IMR-90 (cell line): ENCODE results near the gene ANP32A. TPM values are rescaled to one million over a fixed set of nuclear protein-coding genes. Genes with fewer than 3 reads are reported as not detected.

Experiments
- ATAC-seq: fragments of 200-7000 bp; cut with Tn5 transposase; 2 replicates; pipeline ENCODE4 v1.9.1; 2020; ENCODE audit warnings: low read depth, mild to moderate bottlenecking, moderate library complexity
- BruUV-seq: library from RNA; stranded (reverse); fragments of 400-500 nt; replicated peaks from 2 replicates; lab custom pipeline; 2021; lab: Mats Ljungman, UMichigan
- CTCF ChIA-PET: fragments of 300-600 bp; formaldehyde crosslinking; extraction: SDS; loops from one replicate; lab custom pipeline; 2021; ENCODE audit warnings: antibody characterized with exemption; lab: Yijun Ruan, JAX
- POLR2A ChIA-PET: fragments of 300-600 bp; sonication (Branson Sonifier 250); formaldehyde crosslinking; loops from one replicate; lab custom pipeline; 2022; ENCODE audit warnings: antibody characterized with exemption; ENCODE audit not compliant: unreplicated experiment; lab: Charles Lee
- DNase-seq: peaks from one replicate; pipeline ENCODE4 v3.0.0; 2013
- H2AFZ ChIP-seq: replicated peaks from 2 replicates; pipeline ENCODE3; 2013; ENCODE audit warnings: low read length, mild to moderate bottlenecking; ENCODE audit not compliant: poor library complexity
- H2AK5ac ChIP-seq: 2 replicates; pipeline ENCODE4 v1.6.1; 2013; ENCODE audit warnings: low read depth, low read length, inconsistent platforms
- H2AK9ac ChIP-seq: replicated peaks from 2 replicates; pipeline ENCODE3; 2013; ENCODE audit warnings: mild to moderate bottlenecking, low read depth, low read length, moderate library complexity; ENCODE audit not compliant: poor library complexity
- H2BK120ac ChIP-seq: 2 replicates; pipeline ENCODE4 v1.6.1; 2013; ENCODE audit warnings: low read depth, low read length, inconsistent platforms
- H2BK15ac ChIP-seq: 3 replicates; pipeline ENCODE4 v1.6.1; 2013; ENCODE audit warnings: low read depth, low read length, inconsistent platforms
- H2BK20ac ChIP-seq: 2 replicates; pipeline ENCODE4 v1.6.1; 2013; ENCODE audit warnings: low read depth, mild to moderate bottlenecking, inconsistent platforms, low read length, moderate library complexity
- H2BK5ac ChIP-seq: 2 replicates; pipeline ENCODE4 v1.6.1; 2013; ENCODE audit warnings: mild to moderate bottlenecking, low read depth, low read length, inconsistent platforms; ENCODE audit not compliant: poor library complexity, severe bottlenecking
- H3K14ac ChIP-seq: replicated peaks from 2 replicates; pipeline ENCODE4 v1.6.1; 2013; ENCODE audit warnings: low read depth, low read length, inconsistent platforms
- H3K18ac ChIP-seq: 2 replicates; pipeline ENCODE4 v1.6.1; 2013; ENCODE audit warnings: low read depth, low read length, control low read depth
- H3K23ac ChIP-seq: 2 replicates; pipeline ENCODE4 v1.6.1; 2013; ENCODE audit warnings: low read depth, low read length, inconsistent platforms
- H3K27ac ChIP-seq: 2 replicates; pipeline ENCODE4 v1.5.1; 2013; ENCODE audit warnings: mild to moderate bottlenecking, control low read depth, low read length; ENCODE audit not compliant: insufficient read depth
- H3K27me3 ChIP-seq: 2 replicates; pipeline ENCODE4 v1.6.1; 2013; ENCODE audit warnings: low read length; ENCODE audit not compliant: control insufficient read depth, insufficient read depth
- H3K36me3 ChIP-seq: 2 replicates; pipeline ENCODE4 v1.6.1; 2013; ENCODE audit warnings: low read length, mixed read lengths; ENCODE audit not compliant: control insufficient read depth, insufficient read depth
- H3K4ac ChIP-seq: 2 replicates; pipeline ENCODE4 v1.6.1; 2013; ENCODE audit warnings: low read depth, low read length, inconsistent platforms
- H3K4me1 ChIP-seq: 2 replicates; pipeline ENCODE4 v1.6.1; 2013; ENCODE audit warnings: low read length, mixed read lengths; ENCODE audit not compliant: control insufficient read depth, insufficient read depth
- H3K4me2 ChIP-seq: 2 replicates; pipeline ENCODE4 v1.6.1; 2013; ENCODE audit warnings: low read depth, mild to moderate bottlenecking, control low read depth, low read length, moderate library complexity
- H3K4me3 ChIP-seq: 2 replicates; pipeline ENCODE4 v1.5.1; 2013; ENCODE audit warnings: low read depth, mild to moderate bottlenecking, control low read depth, low read length, moderate library complexity; ENCODE audit not compliant: insufficient read depth
- H3K56ac ChIP-seq: 2 replicates; pipeline ENCODE4 v1.6.1; 2013; ENCODE audit warnings: low read length, inconsistent platforms; ENCODE audit not compliant: insufficient read depth; ENCODE audit errors: extremely low read depth
- H3K79me1 ChIP-seq, 2 experiments: 2 replicates each; pipeline ENCODE4 v1.6.1; 2013; ENCODE audit warnings: low read length in 2 of 2, inconsistent platforms in 1 of 2, low read depth in 1 of 2
- H3K9ac ChIP-seq: 2 replicates; pipeline ENCODE4 v1.6.1; 2013; ENCODE audit warnings: low read depth, low read length, control low read depth
- H3K9me1 ChIP-seq: 2 replicates; pipeline ENCODE4 v1.6.1; 2013; ENCODE audit warnings: low read length, inconsistent platforms; ENCODE audit not compliant: insufficient read depth
- H3K9me3 ChIP-seq: 2 replicates; pipeline ENCODE4 v1.6.1; 2013; ENCODE audit warnings: low read length; ENCODE audit not compliant: control insufficient read depth, insufficient read depth
- H4K20me1 ChIP-seq: 2 replicates; pipeline ENCODE4 v1.6.1; 2013; ENCODE audit warnings: low read length, inconsistent platforms; ENCODE audit not compliant: insufficient read depth
- H4K5ac ChIP-seq: 2 replicates; pipeline ENCODE4 v1.6.1; 2013; ENCODE audit warnings: mild to moderate bottlenecking, low read depth, low read length, control low read depth
- H4K8ac ChIP-seq, 2 experiments: 2 replicates each; pipeline ENCODE4 v1.6.1; 2013; ENCODE audit warnings: low read depth in 2 of 2, low read length in 2 of 2, control low read depth in 1 of 2, inconsistent platforms in 1 of 2
- H4K91ac ChIP-seq: 2 replicates; pipeline ENCODE4 v1.6.1; 2013; ENCODE audit warnings: low read depth, low read length, inconsistent platforms; ENCODE audit not compliant: insufficient read depth
- RCOR1 ChIP-seq: IDR thresholded peaks from 2 replicates; pipeline ENCODE4 v1.6.1; 2012; ENCODE audit warnings: mild to moderate bottlenecking, low read length, improper control_type of control experiment; ENCODE audit not compliant: insufficient replicate concordance
- WGBS, 2 experiments: methylation state at CpG; one replicate each; pipeline versions ENCODE4 v1.1.5 to v1.1.7; 2013; ENCODE audit warnings: missing lambda C conversion rate in 2 of 2; ENCODE audit not compliant: insufficient read length in 1 of 2; ENCODE audit errors: extremely low coverage in 2 of 2; 5-methylcytosine and 5-hydroxymethylcytosine counted together
- dilution Hi-C: fragments of 300-500 bp; cut with HindIII; formaldehyde crosslinking; loops from one replicate; pipeline ENCODE4 v1.14.3; 2018; ENCODE audit warnings: low sequenced_read_pairs; ENCODE audit not compliant: unreplicated experiment
- in situ Hi-C: fragments of 300-500 bp; cut with MboI; formaldehyde crosslinking; loops from 3 replicates; pipeline ENCODE4 v1.14.3; 2019; ENCODE audit warnings: low sequenced_read_pairs, inconsistent platforms, mixed read lengths
- intact Hi-C: fragments of 100-400 bp; cut with micrococcal nuclease; formaldehyde crosslinking; loops from 2 replicates; pipeline ENCODE4 v1.10.0; 2022
- polyA plus RNA-seq, 3 experiments: library from polyadenylated mRNA; depleted of rRNA; stranded (reverse); fragments of >200 nt; gene quantifications; 2 replicates each; pipeline ENCODE4 v1.2.3, GENCODE V29; 2012; ENCODE audit warnings: low replicate concordance in 1 of 3
- total RNA-seq: library from RNA; depleted of rRNA; stranded (reverse); fragments of >200 nt; gene quantifications from 2 replicates; pipeline ENCODE4 v1.2.3, GENCODE V29; 2012

Gene ANP32A
- total and polyA plus RNA-seq, 2 of the 4 experiments (the other 2 are of a cell fraction), result 62.4 to 72.8 TPM

DNA sequence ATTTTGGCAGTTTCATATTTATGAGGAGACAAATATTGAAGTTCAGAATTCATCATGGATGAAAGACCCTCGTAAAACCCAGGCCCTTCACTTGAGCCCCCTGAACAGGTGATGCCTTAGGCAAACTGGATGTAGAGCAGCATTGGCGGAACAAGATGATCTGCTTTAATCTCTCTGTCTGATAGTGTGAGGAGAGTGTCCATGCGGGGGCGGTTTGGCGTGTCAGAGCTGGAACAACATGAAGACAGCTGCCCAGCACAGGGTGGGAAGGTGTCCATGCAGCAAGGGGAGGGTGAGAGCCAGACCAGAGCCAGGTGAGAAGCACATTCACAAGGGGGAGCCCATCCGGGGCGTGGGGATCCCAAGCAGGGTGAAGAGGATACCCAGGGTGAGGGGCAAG is 31.8 kb upstream of the ANP32A start:
- Histone ChIP-seq H2BK20ac (no peak overlapping the region), H3K9me3 (peaks cover 3% of the 10 kb centered on the region; the same call in 1 of the 2 replicates), H3K27ac (no peak overlapping the region), H3K4me1 (no peaks in the 10 kb centered on the region), H3K4me2 (no peak overlapping the region), H3K79me1 (no peaks in the 10 kb centered on the region), H2BK15ac (no peak overlapping the region), H3K27me3 (peaks cover 33% of the 10 kb centered on the region), H2AK9ac (no peak overlapping the region), H4K20me1 (no peaks in the 10 kb centered on the region), H2BK120ac (no peak overlapping the region), H3K4ac (no peak overlapping the region), H3K18ac (no peak overlapping the region), H4K5ac (no peak overlapping the region), H2BK5ac (no peak overlapping the region), H4K8ac (no peak overlapping the region), H2AK5ac (no peak overlapping the region), H3K23ac (no peak overlapping the region), H3K56ac (no peak overlapping the region), H3K36me3 (no peaks in the 10 kb centered on the region), H4K91ac (no peak overlapping the region), H3K9me1 (no peaks in the 10 kb centered on the region), H3K9ac (no peak overlapping the region), H3K14ac (no peak overlapping the region), H3K4me3 (no peak overlapping the region), H2AFZ (no peak overlapping the region)
- no peak for TF ChIP-seq RCOR1
- in situ Hi-C loops (no loop called here), dilution Hi-C loops (no loop called here), intact Hi-C loops (no loop called here)
- no peak for ATAC-seq
- BruUV-seq, result no TSS peak
- 62% methylated on average over 7 of the region's 7 CpGs; no CpG with 5 or more reads in 1 of the 2 experiments for WGBS, 2 experiments
- no peak for DNase-seq
- CTCF ChIA-PET, result no interaction called here
- POLR2A ChIA-PET, result no interaction called here
